Measurements from ENCODE around the gene SNTG2. TPM values are rescaled to one million over a fixed set of nuclear protein-coding genes. Genes with fewer than 3 reads are reported as not detected.
"Not testable (repeated sequence)": the region's sequence is repeated elsewhere in the genome, so short reads cannot be mapped to it uniquely, and the experiment has no call there.

Gene SNTG2
- total RNA-seq, 1 donor from 2014 or later: not detected

- no peak for DNase-seq (ENCODE audit: low read depth in 2 of 2)
These were observed 417.0 kb downstream of the SNTG2 start for GRCh38 chr2:1367601-1368000.

GRCh38 chr2:1369905-1370304 lies 419.3 kb downstream of the SNTG2 start:
- no peak for DNase-seq (ENCODE audit: low read depth in 2 of 2)

DNA sequence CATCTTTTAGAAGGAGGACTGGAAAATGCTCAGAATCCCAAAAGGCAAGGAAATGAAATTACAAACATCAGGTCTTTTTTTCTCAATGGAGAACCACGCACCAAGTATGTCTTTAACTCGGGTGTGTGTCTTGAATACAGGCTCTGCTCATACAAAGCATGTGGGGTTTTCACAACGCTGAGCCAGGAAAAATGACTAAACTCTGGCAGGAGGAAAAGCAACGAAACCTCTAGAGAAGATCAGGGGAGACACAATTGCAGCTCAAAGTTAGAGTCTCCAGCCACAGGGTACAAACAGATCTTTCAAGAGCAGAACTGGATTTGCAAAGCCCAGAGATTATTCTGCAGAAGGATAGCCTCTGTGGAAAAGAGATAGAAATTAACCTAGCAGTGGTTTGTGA lies 419.8 kb downstream of the SNTG2 start:
- DNase-seq (ENCODE audit: low read depth in 2 of 2): no peak

GRCh38 chr2:1371082-1371481 lies 420.4 kb downstream of the SNTG2 start:
- no peak for DNase-seq (ENCODE audit: low read depth in 2 of 2)

GRCh38 chr2:1373830-1374229 lies 423.2 kb downstream of the SNTG2 start:
- DNase-seq (ENCODE audit: low read depth in 2 of 2): no peak

GRCh38 chr2:1374287-1374686 lies 423.6 kb downstream of the SNTG2 start:
- DNase-seq (ENCODE audit: low read depth in 2 of 2): no peak

DNA sequence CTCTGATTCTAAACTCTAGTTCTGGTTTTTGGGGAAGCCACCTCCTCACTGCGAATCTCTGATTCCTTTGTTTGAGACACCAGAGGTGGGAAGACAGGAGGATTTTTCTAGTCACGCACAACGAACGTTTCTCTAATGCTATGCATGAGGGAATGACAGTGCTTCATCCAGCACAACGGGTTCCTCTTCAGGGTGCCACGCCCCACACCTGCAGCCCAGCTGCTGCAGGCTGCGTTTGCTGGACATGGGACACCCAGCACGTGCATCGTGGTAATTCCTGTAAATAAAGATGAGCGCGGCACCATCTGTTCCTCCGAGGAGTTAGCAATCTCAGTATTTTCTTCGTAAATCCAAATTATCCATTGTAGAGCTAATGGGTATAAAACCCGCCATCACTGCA lies 425.1 kb downstream of the SNTG2 start:
- no peak for DNase-seq (ENCODE audit: low read depth in 2 of 2)

DNA sequence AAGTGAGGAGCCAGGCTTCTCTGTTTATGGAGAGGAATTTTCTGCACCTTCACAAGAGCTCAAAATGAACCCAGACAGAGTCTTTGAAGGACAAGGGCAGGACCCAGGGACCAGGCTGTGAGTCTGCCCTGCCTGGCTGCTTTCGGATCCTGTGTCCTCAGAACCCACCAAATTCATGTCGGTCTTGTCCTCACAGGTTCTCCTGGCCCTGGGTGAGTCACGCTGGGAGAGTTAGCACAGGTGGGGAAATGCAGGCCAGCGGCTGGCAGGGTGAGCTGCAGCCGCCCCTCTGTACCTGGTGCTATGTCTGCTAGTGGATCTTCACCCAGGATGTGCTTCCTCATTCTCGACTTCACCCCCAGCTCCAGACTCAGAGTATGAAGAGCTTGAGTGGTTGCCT lies 426.8 kb downstream of the SNTG2 start:
- DNase-seq (ENCODE audit: low read depth in 2 of 2): no peak

GRCh38 chr2:1378456-1379150 lies 428.0 kb downstream of the SNTG2 start:
- DNase-seq (ENCODE audit: low read depth in 2 of 2): no peak

GRCh38 chr2:1381644-1382043 lies 431.0 kb downstream of the SNTG2 start:
- no peak for DNase-seq (ENCODE audit: low read depth in 2 of 2)

GRCh38 chr2:1387954-1388725 lies 437.5 kb downstream of the SNTG2 start:
- not testable (repeated sequence) for DNase-seq (ENCODE audit: low read depth in 2 of 2)

GRCh38 chr2:1390118-1390517 lies 439.5 kb downstream of the SNTG2 start:
- DNase-seq (ENCODE audit: low read depth in 2 of 2): not testable (repeated sequence)

- DNase-seq (ENCODE audit: low read depth in 2 of 2): no peak
These were observed 442.7 kb downstream of the SNTG2 start for GRCh38 chr2:1393321-1393720.

- no peak for DNase-seq (ENCODE audit: low read depth in 2 of 2)
These were observed 444.2 kb downstream of the SNTG2 start for GRCh38 chr2:1394709-1395408.

- DNase-seq (ENCODE audit: low read depth in 2 of 2): no peak
These were observed 446.7 kb downstream of the SNTG2 start for GRCh38 chr2:1397350-1397749.

DNA sequence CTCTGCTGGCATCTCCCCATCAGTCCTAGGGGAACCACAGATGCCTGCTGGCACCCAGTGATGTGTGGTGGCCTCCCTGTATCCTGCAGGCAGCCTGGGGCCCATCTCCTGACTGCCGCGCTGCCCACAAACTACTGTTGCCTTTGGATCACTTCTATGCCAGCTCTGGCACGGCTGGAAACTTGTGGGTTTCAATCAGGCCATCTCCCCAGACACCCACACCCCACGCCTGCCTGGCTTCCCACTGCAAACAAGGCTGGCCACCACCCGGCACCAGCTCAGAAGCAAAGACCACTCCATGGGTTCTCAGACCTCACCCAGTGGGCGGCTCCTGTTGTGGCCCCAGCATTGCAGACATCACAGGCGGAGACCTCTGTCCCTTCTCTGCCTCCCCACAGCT lies 447.5 kb downstream of the SNTG2 start:
- DNase-seq (ENCODE audit: low read depth in 2 of 2): no peak

- DNase-seq (ENCODE audit: low read depth in 2 of 2): no peak
These were observed 450.5 kb downstream of the SNTG2 start for GRCh38 chr2:1400943-1401735.

DNA sequence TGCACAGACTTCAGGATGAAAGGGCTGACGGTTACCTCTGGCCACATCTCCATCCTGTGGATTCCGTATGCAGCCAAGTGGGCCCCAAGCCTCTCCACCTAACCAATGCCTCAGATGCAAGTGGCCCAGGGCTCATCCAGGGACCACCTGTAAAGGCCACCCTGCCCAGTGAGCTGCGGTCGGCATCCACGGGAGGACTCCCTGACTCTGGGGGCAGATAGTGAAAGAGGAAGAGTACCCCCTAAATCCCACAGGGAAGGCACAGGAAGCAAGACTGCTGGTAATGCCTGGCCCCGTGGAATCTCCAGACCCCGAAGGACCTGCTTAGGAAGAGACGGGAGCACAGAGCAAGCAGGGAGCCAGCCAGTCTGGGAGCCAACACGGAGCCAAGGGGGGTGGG lies 451.4 kb downstream of the SNTG2 start:
- no peak for DNase-seq (ENCODE audit: low read depth in 2 of 2)

- DNase-seq (ENCODE audit: low read depth in 2 of 2): no peak
These were observed 452.9 kb downstream of the SNTG2 start for GRCh38 chr2:1403565-1403964.

DNA sequence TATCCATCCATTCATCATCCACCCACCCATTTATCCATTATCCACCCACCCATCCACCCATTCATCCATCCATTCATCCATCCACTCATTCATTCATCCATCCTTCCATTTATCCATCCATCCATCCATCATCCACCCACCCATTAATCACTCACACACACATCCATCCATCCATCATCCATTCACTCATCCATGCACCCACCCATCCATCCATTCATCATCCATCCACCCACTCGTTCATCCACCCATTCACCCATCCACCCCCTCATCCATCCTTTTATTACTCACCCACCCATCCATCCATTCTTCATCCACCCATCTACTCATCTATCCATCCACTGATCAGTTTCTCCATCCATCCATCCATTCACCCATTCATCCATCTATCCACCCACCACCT lies 454.5 kb downstream of the SNTG2 start:
- no peak for DNase-seq (ENCODE audit: low read depth in 2 of 2)

DNA sequence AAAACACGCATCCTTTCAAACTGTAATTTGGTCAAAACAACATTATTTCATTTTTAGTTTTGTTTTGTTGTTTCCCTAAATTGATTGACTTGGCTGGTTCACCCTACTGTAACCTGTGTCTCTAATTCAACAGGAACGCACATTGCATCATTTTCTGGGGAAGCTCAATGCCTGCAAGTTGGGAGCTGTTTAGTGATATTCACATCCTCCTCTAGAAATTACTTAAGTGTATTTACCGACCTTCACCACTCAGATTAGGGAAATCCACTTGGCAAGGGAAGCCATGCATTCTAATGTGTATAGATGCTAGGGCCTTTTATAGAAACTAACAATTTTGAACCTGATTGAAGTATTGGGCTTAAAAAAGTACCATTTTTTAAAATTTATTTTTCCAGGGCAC lies 455.3 kb downstream of the SNTG2 start:
- DNase-seq (ENCODE audit: low read depth in 2 of 2): no peak

DNA sequence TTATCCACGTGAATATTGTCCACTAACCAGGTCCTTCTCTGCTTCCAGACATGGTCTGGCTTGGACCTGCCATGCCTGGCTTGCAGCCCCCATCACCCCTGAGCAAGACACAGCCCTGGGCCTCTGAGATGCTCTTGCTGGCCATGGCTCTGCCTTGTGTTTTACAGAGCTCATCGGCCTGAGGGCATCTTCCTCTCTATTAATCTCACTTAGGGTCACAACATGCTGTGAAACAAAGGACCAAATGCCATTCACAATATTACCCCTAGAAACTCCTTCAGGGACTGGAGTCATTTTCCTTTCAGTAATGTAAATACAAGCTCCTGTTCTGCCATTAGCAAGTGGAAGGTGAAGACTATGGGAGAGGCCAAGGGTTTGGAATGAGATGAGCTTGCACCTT lies 455.8 kb downstream of the SNTG2 start:
- no peak for DNase-seq (ENCODE audit: low read depth in 2 of 2)
